B cell (primary cell): ENCODE data around the gene GPC5.

Source experiments
- EZH2 ChIP-seq: IDR thresholded peaks from 2 replicates; pipeline ENCODE4 v1.6.1; 2012; ENCODE audit warnings: borderline replicate concordance, low read depth, mild to moderate bottlenecking, moderate library complexity, low read length; ENCODE audit not compliant: insufficient read depth, poor library complexity, severe bottlenecking
- TF ChIP-seq, protein P1 (sequence below): fragments of 200-600 bp; IDR thresholded peaks from one replicate; pipeline ENCODE4 v1.8.0; 2022; ENCODE audit warnings: antibody characterized with exemption, mild to moderate bottlenecking

DNA sequence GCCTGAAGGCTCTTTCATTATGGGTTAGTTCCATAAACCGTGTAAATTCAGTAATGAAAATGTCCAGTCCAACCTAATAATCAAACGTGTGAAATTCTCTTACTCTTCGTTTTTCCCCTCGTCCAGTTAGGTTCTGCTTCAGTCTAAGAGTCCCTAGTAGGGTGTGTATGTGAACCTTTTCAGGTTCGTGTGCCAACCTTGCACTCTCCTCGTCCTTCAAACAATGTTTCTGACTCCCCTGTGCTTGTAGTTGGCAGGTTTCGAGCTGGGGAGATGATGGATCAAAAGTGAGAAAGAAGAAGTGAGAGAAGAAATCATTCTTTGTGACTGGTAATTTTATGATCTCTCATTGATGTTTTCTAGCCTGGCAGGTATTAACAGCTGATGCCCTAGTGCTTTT lies 366.1 kb downstream of the GPC5 start:
- TF ChIP-seq, protein P1, sequence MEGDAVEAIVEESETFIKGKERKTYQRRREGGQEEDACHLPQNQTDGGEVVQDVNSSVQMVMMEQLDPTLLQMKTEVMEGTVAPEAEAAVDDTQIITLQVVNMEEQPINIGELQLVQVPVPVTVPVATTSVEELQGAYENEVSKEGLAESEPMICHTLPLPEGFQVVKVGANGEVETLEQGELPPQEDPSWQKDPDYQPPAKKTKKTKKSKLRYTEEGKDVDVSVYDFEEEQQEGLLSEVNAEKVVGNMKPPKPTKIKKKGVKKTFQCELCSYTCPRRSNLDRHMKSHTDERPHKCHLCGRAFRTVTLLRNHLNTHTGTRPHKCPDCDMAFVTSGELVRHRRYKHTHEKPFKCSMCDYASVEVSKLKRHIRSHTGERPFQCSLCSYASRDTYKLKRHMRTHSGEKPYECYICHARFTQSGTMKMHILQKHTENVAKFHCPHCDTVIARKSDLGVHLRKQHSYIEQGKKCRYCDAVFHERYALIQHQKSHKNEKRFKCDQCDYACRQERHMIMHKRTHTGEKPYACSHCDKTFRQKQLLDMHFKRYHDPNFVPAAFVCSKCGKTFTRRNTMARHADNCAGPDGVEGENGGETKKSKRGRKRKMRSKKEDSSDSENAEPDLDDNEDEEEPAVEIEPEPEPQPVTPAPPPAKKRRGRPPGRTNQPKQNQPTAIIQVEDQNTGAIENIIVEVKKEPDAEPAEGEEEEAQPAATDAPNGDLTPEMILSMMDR = no peak
- TF ChIP-seq EZH2 = no peak
